ENCODE data around the gene TCF7L1. TPM values are rescaled to one million over a fixed set of nuclear protein-coding genes. Genes with fewer than 3 reads are reported as not detected.
"Not testable (repeated sequence)": the region's sequence is repeated elsewhere in the genome, so short reads cannot be mapped to it uniquely, and the experiment has no call there.

TCF7L1 gene
- total and polyA plus RNA-seq, 9 donors, result 5.1 to 53.1 (median 41.3) TPM

- no peaks in the 10 kb centered on the region for H3K27me3 ChIP-seq (ENCODE audit: control insufficient read depth, insufficient read depth, low read length)
- H3K4me1 ChIP-seq (ENCODE audit: control insufficient read depth, insufficient read depth, low read length), result peaks cover 3% of the 10 kb centered on the region
- no peak overlapping the region for H3K27ac ChIP-seq (ENCODE audit: low read length)
- no peaks in the 10 kb centered on the region for H3K9me3 ChIP-seq (replicated peaks; ENCODE audit: control insufficient read depth, low read depth, low read length)
- DNase-seq, result no peak
- peaks cover 11% of the 10 kb centered on the region for H3K36me3 ChIP-seq (ENCODE audit: control insufficient read depth, insufficient read depth, low read length)
- WGBS (ENCODE audit: insufficient coverage), result 89% methylated on average over 12 of the region's 12 CpGs
- H3K4me3 ChIP-seq (ENCODE audit: low read length), result no peak overlapping the region
Measured at GRCh38 chr2:85189606-85190270, 56.5 kb downstream of the TCF7L1 start.

- Histone ChIP-seq H3K27ac (ENCODE audit: low read length) (no peak overlapping the region), H3K4me3 (ENCODE audit: low read length) (no peak overlapping the region), H3K27me3 (ENCODE audit: control insufficient read depth, insufficient read depth, low read length) (no peaks in the 10 kb centered on the region), H3K36me3 (ENCODE audit: control insufficient read depth, insufficient read depth, low read length) (peaks cover 14% of the 10 kb centered on the region), H3K4me1 (ENCODE audit: control insufficient read depth, insufficient read depth, low read length) (peaks cover 3% of the 10 kb centered on the region), H3K9me3 (replicated peaks; ENCODE audit: control insufficient read depth, low read depth, low read length) (no peaks in the 10 kb centered on the region)
- no peak for DNase-seq
- no CpG with 5 or more reads among the region's 2 CpGs for WGBS (ENCODE audit: insufficient coverage)
Measured at GRCh38 chr2:85191157-85191556, 58.0 kb downstream of the TCF7L1 start.

- peaks cover 5% of the 10 kb centered on the region for H3K4me1 ChIP-seq (ENCODE audit: control insufficient read depth, insufficient read depth, low read length)
Measured at GRCh38 chr2:85194780-85195480, 61.7 kb downstream of the TCF7L1 start.

GRCh38 chr2:85195956-85196355 lies 62.8 kb downstream of the TCF7L1 start:
- no peak overlapping the region for H3K4me3 ChIP-seq (ENCODE audit: low read length)

More at GRCh38 chr2:85194780-85195480, 61.7 kb downstream of the TCF7L1 start:
- no peak overlapping the region for H3K27ac ChIP-seq (ENCODE audit: low read length)
- 53% methylated on average over 3 of the region's 8 CpGs for WGBS (ENCODE audit: insufficient coverage)
- DNase-seq, result no peak
- no peaks in the 10 kb centered on the region for H3K27me3 ChIP-seq (ENCODE audit: control insufficient read depth, insufficient read depth, low read length)
- no peaks in the 10 kb centered on the region for H3K9me3 ChIP-seq (replicated peaks; ENCODE audit: control insufficient read depth, low read depth, low read length)
- no peak overlapping the region for H3K4me3 ChIP-seq (ENCODE audit: low read length)
- peaks cover 14% of the 10 kb centered on the region for H3K36me3 ChIP-seq (ENCODE audit: control insufficient read depth, insufficient read depth, low read length)

GRCh38 chr2:85199698-85200097 lies 66.5 kb downstream of the TCF7L1 start:
- no peaks in the 10 kb centered on the region for H3K27me3 ChIP-seq (ENCODE audit: control insufficient read depth, insufficient read depth, low read length)
- H3K9me3 ChIP-seq (replicated peaks; ENCODE audit: control insufficient read depth, low read depth, low read length), result no peaks in the 10 kb centered on the region
- peak; percentile 41 for DNase-seq
- no peak overlapping the region for H3K27ac ChIP-seq (ENCODE audit: low read length)
- peaks cover 4% of the 10 kb centered on the region for H3K36me3 ChIP-seq (ENCODE audit: control insufficient read depth, insufficient read depth, low read length)
- H3K4me3 ChIP-seq (ENCODE audit: low read length), result no peak overlapping the region
- peaks cover 5% of the 10 kb centered on the region for H3K4me1 ChIP-seq (ENCODE audit: control insufficient read depth, insufficient read depth, low read length)
- 58% methylated on average over 2 of the region's 3 CpGs for WGBS (ENCODE audit: insufficient coverage)

More at GRCh38 chr2:85195956-85196355, 62.8 kb downstream of the TCF7L1 start:
- H3K36me3 ChIP-seq (ENCODE audit: control insufficient read depth, insufficient read depth, low read length), result peaks cover 11% of the 10 kb centered on the region
- 90% methylated on average over 3 of the region's 5 CpGs for WGBS (ENCODE audit: insufficient coverage)
- H3K27ac ChIP-seq (ENCODE audit: low read length), result no peak overlapping the region
- H3K27me3 ChIP-seq (ENCODE audit: control insufficient read depth, insufficient read depth, low read length), result no peaks in the 10 kb centered on the region
- H3K4me1 ChIP-seq (ENCODE audit: control insufficient read depth, insufficient read depth, low read length), result peaks cover 5% of the 10 kb centered on the region
- DNase-seq, result no peak
- no peaks in the 10 kb centered on the region for H3K9me3 ChIP-seq (replicated peaks; ENCODE audit: control insufficient read depth, low read depth, low read length)

GRCh38 chr2:85209887-85210286 lies 76.7 kb downstream of the TCF7L1 start:
- DNase-seq, result no peak
- Histone ChIP-seq H3K27ac (ENCODE audit: low read length) (no peak overlapping the region), H3K4me1 (ENCODE audit: control insufficient read depth, insufficient read depth, low read length) (peaks cover 31% of the 10 kb centered on the region), H3K27me3 (ENCODE audit: control insufficient read depth, insufficient read depth, low read length) (no peaks in the 10 kb centered on the region), H3K36me3 (ENCODE audit: control insufficient read depth, insufficient read depth, low read length) (peaks cover 2% of the 10 kb centered on the region), H3K4me3 (ENCODE audit: low read length) (no peak overlapping the region), H3K9me3 (replicated peaks; ENCODE audit: control insufficient read depth, low read depth, low read length) (no peaks in the 10 kb centered on the region)
- WGBS (ENCODE audit: insufficient coverage), result no CpG with 5 or more reads among the region's 1 CpG

- Histone ChIP-seq H3K4me1 (ENCODE audit: control insufficient read depth, insufficient read depth, low read length) (peaks cover 38% of the 10 kb centered on the region), H3K9me3 (replicated peaks; ENCODE audit: control insufficient read depth, low read depth, low read length) (no peaks in the 10 kb centered on the region), H3K36me3 (ENCODE audit: control insufficient read depth, insufficient read depth, low read length) (peaks cover 2% of the 10 kb centered on the region), H3K27ac (ENCODE audit: low read length) (no peak overlapping the region), H3K27me3 (ENCODE audit: control insufficient read depth, insufficient read depth, low read length) (no peaks in the 10 kb centered on the region), H3K4me3 (ENCODE audit: low read length) (no peak overlapping the region)
- no peak for DNase-seq
- 100% methylated on average over 1 of the region's 7 CpGs for WGBS (ENCODE audit: insufficient coverage)
Measured at GRCh38 chr2:85210511-85210910, 77.3 kb downstream of the TCF7L1 start.

- H3K27me3 ChIP-seq (ENCODE audit: control insufficient read depth, insufficient read depth, low read length); H3K9me3 ChIP-seq (replicated peaks; ENCODE audit: control insufficient read depth, low read depth, low read length); H3K36me3 ChIP-seq (ENCODE audit: control insufficient read depth, insufficient read depth, low read length); H3K27ac ChIP-seq (ENCODE audit: low read length); DNase-seq; H3K4me3 ChIP-seq (ENCODE audit: low read length): not testable (repeated sequence)
- H3K4me1 ChIP-seq (ENCODE audit: control insufficient read depth, insufficient read depth, low read length), result peaks cover 47% of the 10 kb centered on the region
- WGBS (ENCODE audit: insufficient coverage), result 100% methylated on average over 2 of the region's 9 CpGs
Measured at GRCh38 chr2:85211606-85212005, 78.4 kb downstream of the TCF7L1 start.

GRCh38 chr2:85212841-85213240 lies 79.6 kb downstream of the TCF7L1 start:
- WGBS (ENCODE audit: insufficient coverage), result 70% methylated on average over 3 of the region's 3 CpGs
- Histone ChIP-seq H3K4me1 (ENCODE audit: control insufficient read depth, insufficient read depth, low read length) (peaks cover 58% of the 10 kb centered on the region), H3K36me3 (ENCODE audit: control insufficient read depth, insufficient read depth, low read length) (no peaks in the 10 kb centered on the region), H3K27ac (ENCODE audit: low read length) (peak overlapping the region; percentile 81), H3K27me3 (ENCODE audit: control insufficient read depth, insufficient read depth, low read length) (no peaks in the 10 kb centered on the region), H3K9me3 (replicated peaks; ENCODE audit: control insufficient read depth, low read depth, low read length) (no peaks in the 10 kb centered on the region), H3K4me3 (ENCODE audit: low read length) (no peak overlapping the region)
- DNase-seq, result no peak

- peak; percentile 65 for DNase-seq
- Histone ChIP-seq H3K27me3 (ENCODE audit: control insufficient read depth, insufficient read depth, low read length) (no peaks in the 10 kb centered on the region), H3K36me3 (ENCODE audit: control insufficient read depth, insufficient read depth, low read length) (no peaks in the 10 kb centered on the region), H3K4me3 (ENCODE audit: low read length) (no peak overlapping the region), H3K4me1 (ENCODE audit: control insufficient read depth, insufficient read depth, low read length) (peaks cover 63% of the 10 kb centered on the region), H3K27ac (ENCODE audit: low read length) (peak overlapping the region; percentile 81), H3K9me3 (replicated peaks; ENCODE audit: control insufficient read depth, low read depth, low read length) (no peaks in the 10 kb centered on the region)
- no CpG with 5 or more reads among the region's 2 CpGs for WGBS (ENCODE audit: insufficient coverage)
Measured at GRCh38 chr2:85213404-85213803, 80.2 kb downstream of the TCF7L1 start.

Data from muscle of leg (tissue), 11 donors.